GM21529 (cell line): Measurements from ENCODE around the gene SETDB1.

Source experiments
- ATAC-seq: cut with Tn5 transposase; IDR thresholded peaks from one replicate; pipeline ENCODE4 v1.9.1; 2021; ENCODE audit not compliant: unreplicated experiment

SETDB1 gene

DNA sequence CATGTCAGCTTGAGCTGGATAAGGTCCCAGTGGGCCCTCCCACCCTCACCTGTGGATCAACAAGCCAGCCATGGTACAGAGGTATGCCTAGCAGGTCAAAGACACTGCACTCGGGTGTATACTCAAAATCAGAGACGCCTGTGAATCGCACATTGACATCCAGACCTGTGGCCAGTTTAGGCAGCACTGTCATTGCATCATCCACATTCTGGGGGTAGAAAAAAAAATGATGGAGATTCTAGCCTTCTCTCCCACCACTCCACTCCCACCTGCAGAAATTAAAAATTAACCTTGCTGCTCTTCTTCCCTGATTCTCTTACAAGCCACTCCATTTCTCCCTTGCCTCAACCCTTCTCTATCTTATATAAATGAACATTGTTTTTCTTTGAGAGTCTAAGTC lies 74.2 kb downstream of the SETDB1 start:
- ATAC-seq = no peak

DNA sequence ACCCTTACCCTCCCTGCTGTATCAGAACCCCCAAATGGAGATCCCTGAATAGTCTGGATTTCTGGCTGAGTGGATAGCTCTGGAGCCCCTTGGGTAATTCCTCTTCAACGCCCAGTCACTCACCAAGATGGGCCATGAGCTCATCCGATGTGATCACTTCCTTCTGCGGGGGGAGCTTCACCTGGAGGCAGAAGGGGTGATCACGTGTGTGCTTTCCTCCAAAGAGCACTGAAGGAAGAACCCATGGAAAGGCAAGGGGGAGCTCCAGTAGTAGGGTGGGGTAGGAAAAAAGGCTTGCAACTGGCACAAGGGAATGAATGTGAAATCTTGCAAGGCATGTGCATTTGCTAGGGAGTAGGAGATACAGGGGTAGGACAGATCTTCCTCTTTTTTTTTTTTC lies 75.4 kb downstream of the SETDB1 start:
- ATAC-seq = no peak

DNA sequence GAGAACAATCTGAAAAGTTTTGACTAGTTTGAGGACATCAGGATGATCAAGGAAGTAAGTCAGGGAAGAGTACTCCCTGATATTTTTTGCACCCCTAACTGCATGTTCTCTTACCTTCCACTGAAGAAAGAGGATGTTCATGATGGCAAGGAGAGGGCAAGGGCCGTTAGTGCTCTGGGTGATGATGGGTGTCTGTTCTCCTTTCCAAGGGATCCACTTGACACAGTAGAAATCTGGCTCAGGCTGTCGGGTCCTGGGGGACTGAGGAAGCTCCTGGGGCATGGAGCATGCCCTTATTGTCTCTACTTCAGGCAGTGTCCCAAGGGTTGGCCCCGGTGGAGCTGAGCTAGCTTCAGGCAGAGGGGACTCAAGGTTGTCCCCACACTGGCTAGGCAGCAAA lies 75.9 kb downstream of the SETDB1 start:
- no peak for ATAC-seq

DNA sequence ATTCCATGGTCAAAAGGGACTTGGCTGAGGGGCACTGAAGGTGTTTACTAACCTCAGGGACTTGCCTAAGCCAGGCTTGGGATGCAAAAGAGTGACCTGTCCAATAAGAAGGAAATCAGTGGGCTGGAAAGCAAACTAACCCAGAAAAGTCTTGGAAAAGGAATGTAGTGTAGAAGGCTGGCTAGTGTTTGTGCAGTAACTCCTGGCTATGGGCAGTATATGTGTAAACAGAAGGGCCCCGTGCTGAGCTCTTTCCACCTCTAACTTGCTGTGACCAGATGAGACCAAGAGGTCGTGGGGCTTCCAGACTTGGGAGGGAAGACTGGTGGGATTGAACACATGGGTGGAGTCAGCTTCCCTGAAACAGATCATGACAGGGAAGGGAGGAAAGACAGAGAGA lies 76.4 kb downstream of the SETDB1 start:
- ATAC-seq = no peak

DNA sequence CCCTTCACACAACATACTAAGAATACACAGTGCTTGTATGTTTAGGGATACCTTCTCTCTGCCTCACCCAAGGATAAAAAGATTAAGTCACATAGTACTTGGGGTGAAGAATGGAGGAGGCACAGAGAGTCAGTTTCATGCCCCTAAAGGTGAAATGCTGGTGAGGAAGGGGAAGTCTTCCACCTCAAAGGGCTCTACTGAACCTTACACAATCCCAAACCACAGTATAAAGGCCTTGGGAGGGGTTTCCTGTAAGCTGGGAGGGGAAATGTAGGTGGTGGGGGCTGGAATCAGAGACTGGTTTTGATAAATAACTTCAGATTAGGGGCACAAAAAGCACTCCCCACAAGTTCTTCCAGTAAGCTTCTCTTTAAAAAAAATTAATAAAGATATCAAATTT lies 77.0 kb downstream of the SETDB1 start:
- no peak for ATAC-seq

DNA sequence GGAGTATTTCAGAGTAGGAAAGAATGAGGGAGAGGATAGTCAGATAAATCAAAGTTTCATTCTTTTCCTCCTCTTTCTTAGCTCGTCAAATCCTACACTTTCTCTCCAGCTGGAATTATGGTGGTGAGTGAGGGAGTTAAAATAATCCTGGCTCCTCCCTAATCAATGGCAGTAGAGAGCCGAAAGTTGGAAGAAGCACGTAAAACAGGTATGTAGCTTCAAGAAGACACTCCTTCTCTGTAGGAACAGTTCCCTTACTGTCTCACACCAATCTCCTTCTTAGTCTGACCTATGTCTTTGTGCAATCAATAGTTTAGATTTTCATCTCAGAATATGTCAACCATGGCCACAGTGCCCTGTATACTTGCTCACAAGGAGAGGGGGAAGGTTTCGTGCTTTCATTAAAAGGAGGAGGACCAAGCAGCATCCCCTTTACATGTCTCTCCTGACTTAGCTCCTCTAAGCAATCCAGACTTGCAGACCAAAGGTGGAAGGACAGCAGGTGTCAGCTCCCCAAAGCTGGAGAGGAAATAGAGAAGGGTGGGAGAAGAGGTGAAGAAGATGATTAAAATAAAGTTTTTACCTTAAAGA lies 79.7 kb downstream of the SETDB1 start:
- no peak for ATAC-seq

DNA sequence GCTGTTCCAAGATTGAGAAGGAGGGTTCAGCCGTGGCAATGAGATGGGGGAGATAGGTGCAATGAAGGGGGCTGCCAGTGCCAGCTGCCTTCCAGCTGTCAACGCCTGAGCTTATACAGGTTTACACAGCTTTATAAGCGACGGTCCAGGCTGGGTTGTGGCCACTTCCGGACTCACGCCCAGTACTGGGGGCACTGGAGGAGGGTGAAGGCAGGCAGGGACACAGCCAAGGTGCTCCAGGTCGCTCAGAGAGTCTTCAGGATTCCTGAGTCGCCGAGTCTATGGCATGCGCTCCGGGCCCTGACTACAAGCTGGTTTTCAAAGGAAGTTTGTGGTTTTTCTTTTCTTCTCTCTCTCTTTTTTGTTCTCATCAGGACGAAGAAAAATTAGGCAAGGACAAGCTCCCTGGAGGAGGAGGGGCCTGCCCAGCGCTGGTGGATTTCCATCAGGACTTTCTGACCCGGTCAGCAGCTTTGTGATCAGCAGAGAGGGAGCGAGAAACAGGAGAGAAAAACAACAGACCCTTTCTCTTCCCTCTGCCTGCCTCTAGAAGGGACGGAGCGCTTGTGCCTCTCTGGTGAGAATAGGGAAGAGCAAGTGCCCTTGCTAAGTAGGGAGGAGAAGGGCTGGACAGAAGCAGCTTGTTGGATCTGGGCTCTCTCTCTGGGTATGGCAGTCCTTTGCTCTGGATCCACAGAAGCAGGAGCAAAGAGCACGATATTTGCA lies 80.3 kb downstream of the SETDB1 start, which contains the start of gene MINDY1:
Gene MINDY1, minus strand, starts transcription at position 576 of the 726 bp plus-strand sequence. CDS start 4,285 bp downstream, outside the sequence.
- ATAC-seq = no peak

DNA sequence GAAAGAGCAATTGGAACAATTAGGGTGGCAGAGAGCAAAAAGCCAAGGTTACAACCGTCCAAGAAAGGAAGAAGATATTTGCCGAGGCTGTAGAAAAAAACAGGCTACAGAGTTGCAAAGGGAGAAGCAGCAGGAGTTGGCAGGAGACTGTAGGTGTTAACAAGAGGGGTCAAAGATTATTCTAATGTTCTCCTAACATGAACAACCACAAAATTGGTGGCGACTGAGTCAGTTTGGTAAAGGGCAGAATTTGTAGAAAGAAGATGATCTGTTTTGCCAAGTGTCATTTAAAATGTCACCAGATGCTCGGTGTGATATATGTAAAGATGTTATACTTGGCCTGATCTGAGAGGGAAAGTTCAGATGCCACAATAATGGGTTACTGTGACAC lies 81.7 kb downstream of the SETDB1 start:
- no peak for ATAC-seq

DNA sequence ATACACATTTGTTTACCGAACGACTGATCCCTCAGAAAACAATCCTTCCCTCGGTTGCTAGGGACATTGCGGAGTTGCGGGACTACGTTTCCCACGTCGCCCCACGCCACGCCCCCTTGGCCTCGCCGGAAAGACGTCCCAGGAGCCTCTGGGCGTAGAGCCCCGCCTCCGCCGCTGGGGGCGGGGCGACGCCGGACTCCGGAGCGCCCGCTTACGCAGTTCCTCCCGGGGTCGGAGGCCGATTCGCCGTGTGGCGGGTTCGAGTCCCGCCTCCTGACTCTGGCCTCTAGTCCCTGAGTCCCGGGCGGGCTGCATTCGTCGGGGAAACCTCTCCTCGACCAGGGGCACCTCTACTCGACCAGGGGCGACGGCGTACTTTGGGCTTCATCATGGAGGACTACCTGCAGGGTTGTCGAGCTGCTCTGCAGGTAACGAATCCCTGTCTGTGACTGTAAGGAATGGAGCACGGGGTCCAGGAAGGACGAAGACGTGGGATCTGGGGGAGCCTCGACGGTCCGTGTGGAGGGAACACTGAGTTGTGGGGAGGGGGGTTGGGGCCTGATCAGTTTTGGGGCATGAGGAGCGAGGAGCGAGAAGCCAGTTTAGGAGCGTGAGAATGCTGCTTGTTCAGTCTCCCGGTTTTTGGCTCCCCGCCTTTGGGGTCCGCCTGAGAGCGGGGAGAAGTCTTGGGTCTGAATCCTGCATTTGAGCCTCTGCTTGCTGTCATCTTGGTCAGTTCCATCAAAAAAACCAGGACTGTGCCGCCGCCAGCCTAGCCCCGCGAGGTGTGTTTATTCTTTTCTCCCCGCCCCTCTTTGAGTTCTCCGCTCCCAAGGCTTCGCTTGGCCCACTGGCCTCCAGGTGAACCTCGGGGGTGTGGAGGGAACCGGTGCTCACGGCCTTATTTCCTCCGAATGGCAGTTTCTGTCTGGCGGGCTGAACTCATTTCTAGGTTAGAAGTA lies 82.4 kb downstream of the SETDB1 start, which contains the start of gene PRUNE1:
Gene PRUNE1, plus strand, starts transcription at position 206 of the 962 bp plus-strand sequence. Its CDS starts 184 bp downstream, at position 390.
- ATAC-seq = peak; percentile 66

DNA sequence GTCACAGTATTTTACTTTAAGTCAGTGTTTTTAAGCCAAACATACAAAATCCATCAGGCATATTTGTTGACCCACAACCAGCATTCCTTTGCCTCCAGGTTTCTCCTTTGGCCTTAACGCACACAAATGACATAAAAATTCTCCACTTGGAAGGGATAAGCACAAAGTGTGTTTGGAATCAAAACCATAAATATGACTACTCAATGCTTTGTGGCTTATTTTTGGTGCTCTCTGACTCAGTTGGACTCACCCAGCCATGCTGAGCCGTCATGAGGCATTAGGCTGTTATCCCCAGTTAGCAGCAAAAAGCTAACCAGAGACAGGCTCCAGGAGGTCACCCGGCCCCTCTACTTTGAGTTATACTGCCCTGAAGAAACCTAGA lies 83.0 kb downstream of the SETDB1 start:
- ATAC-seq = no peak

DNA sequence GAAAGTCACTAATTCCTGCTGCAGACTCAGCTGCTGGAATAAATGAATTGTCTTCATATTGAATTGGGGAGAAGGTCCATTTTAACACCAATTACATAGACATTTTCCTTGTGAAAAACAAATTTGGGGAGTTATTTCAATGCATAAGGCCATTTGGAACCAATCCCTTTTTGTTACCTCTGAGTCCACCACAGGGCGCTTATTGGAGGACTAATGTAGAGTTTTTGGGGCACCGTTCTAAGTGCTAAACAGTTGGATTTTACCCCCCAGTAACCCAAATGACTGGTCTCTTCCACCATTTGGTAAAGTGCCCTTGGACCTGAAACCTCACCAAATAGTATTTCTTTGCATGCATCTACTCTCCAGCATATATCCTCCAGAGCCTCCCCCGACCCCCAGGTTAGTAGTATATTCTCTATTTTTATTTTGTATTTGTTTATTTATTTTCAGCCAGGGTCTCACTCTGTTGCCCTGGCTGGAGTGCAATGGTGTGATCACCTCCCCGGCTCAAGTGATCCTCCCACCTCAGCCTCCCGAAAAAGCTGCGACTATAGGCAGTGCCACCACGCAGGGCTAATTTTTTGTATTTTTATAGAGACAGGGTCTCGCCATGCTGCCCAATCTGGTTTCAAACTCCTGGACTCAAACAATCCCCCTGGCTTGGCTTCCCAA lies 83.6 kb downstream of the SETDB1 start:
- no peak for ATAC-seq

DNA sequence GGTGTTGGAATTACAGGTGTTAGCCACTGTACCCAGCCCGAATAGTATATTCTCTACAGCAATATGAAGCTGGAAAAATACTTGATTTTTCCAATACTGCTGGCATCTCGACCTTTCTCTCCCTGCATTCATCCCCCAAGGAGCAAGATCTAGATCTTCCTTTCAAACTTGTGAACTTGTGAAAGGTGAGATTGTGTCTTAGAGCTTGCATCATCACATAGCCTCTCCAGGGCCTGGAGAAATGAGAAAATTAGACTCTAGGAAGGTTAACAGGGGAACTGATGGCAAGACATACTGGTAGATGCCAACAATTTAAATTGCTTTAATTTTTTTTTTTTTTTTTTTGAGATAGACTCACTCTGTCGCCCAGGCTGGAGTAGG lies 84.2 kb downstream of the SETDB1 start:
- ATAC-seq = no peak

DNA sequence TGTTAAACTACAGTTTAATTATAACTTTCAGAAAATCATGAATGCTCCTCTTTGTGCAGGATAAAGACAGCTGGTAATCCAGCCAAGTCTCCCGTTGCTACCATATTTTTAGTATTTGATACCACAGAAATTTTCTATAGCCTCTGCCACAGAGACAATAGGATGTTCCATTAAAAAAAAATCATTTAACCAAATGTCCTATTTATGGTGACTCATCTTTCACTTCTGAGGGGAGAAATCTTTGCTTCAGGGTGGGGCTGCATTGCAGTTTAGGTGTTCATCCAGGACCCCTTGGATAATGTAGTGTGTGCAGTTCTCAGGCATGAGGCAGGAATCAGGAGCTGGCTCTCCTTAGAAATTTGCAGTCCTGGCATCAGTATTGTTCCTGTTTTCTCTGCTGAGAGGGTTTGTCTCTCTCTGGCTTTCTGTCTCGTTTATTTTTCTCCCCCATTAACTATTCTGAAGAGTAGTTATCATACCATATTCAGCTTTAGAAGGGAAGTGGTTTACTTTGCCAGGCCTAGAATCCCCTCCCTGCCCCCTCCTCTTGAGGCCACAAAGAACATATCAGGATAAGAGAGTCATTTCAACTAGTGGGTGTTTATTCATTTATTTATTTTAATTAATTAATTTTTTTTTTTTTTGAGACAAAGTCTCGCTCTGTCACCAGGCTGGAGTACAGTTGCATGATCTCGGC lies 85.1 kb downstream of the SETDB1 start:
- no peak for ATAC-seq

DNA sequence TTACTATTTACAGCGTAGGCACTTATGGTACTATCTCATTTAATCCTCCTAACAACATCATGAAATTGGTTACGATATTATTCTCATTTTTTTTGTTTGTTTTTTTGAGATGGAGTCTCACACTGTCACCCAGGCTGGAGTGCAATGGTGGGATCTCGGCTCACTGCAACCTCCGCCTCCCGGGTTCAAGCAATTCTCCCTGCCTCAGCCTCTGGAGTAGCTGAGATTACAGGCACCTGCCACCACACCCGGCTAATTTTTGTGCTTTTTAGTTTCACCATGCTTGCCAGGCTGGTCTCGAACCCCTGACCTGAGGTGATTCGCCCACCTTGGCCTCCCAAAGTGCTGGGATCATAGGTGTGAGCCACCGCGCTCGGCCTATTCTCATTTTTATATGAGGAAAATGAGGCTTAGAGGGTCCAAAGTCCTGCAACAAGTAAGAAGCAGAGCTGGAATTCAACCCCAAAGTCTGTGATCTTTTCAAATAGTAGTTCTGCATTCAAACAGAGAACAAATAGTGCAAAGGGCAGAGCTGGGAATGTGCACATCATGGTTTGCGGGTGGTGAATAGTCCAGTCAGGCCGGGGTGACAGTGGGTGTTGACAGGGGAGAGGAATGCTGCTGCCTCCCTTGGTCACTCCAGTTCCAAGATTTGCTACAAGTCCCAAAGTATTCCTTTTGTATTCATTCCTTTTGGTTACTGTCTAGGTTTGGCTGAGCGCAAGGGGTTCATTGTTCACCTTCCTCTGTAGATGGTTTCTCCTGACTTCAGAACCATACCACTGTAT lies 86.7 kb downstream of the SETDB1 start:
- no peak for ATAC-seq

DNA sequence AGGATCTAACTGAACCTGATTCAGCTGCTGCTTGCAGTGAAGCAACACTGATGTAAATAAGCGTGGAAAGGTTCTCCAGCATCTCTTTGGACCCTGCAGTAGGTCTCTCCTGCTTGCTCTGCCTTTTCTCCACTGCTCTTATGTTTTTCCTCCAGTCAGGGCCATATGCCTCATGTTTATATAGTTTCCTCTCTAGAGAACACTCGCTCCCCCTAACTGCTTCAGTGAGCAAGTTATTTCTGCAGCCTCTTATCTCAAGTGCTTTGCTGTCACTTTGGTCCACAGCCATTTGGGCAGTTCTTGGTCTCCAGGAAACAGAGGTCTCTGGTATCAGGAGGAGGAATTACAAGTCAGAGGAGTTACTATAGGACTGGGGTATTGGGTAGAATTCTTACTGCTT lies 87.4 kb downstream of the SETDB1 start:
- no peak for ATAC-seq
